B cell (primary cell): ENCODE measurements around the gene GPR89A. TPM values are rescaled to one million over a fixed set of nuclear protein-coding genes. Genes with fewer than 3 reads are reported as not detected.

Experiments
- ATAC-seq: fragments of 200-7000 bp; cut with Tn5 transposase; one replicate; pipeline ENCODE4 v1.10.0; 2021; ENCODE audit warnings: low read depth, mild to moderate bottlenecking, moderate number of reproducible peaks, moderate library complexity
- CTCF ChIA-PET: fragments of 350-600 bp; sonication (Branson Sonifier 250); formaldehyde crosslinking; loops from one replicate; lab custom pipeline; 2021; ENCODE audit warnings: antibody characterized with exemption, inconsistent platforms; lab: Charles Lee
- POLR2A ChIA-PET: fragments of 350-600 bp; sonication (Branson Sonifier 250); formaldehyde crosslinking; loops from one replicate; lab custom pipeline; 2021; ENCODE audit warnings: antibody characterized with exemption; lab: Charles Lee
- DNase-seq: peaks from one replicate; pipeline ENCODE4 v3.0.0; 2013
- H2AFZ ChIP-seq: 2 replicates; pipeline ENCODE4 v1.6.1; 2012; ENCODE audit warnings: mild to moderate bottlenecking, low read depth, low read length; ENCODE audit not compliant: insufficient read depth, poor library complexity, severe bottlenecking
- H3K27ac ChIP-seq, 2 donors: 1 replicate in 1 of 2; 2 replicates in 1 of 2; pipeline ENCODE4 v1.5.1; 2012 to 2013; ENCODE audit warnings: low read length in 2 of 2, mild to moderate bottlenecking in 2 of 2, moderate library complexity in 1 of 2
- H3K27me3 ChIP-seq, 4 experiments: fragments of 200-600 bp in 1 of 4; sonication (generic) in 1 of 4; replicated peaks in 1 of 4; 1 replicate in 2 of 4; 2 replicates in 2 of 4; pipeline versions ENCODE4 v1.6.1 to v1.7.0; 2013 to 2016; ENCODE audit warnings: low read length in 3 of 4, mild to moderate bottlenecking in 2 of 4, mixed read lengths in 1 of 4, moderate library complexity in 1 of 4; ENCODE audit not compliant: insufficient read depth in 4 of 4, control insufficient read depth in 3 of 4; ENCODE audit errors: control extremely low read depth in 1 of 4
- H3K36me3 ChIP-seq, 2 experiments: replicated peaks in 1 of 2; 1 replicate in 1 of 2; 2 replicates in 1 of 2; pipeline versions ENCODE4 v1.6.1 to v1.7.1; 2013; ENCODE audit warnings: low read length in 1 of 2; ENCODE audit not compliant: insufficient read depth in 2 of 2, control insufficient read depth in 1 of 2; ENCODE audit errors: control extremely low read depth in 1 of 2, extremely low read depth in 1 of 2
- H3K4me1 ChIP-seq, 2 donors: fragments of 200-600 bp in 1 of 2; sonication (generic) in 1 of 2; 1 replicate in 1 of 2; 2 replicates in 1 of 2; pipeline versions ENCODE4 v1.5.1 to v1.6.1; 2013 to 2017; ENCODE audit warnings: low read length in 2 of 2; ENCODE audit not compliant: control insufficient read depth in 2 of 2, insufficient read depth in 2 of 2
- H3K4me2 ChIP-seq: replicated peaks from 2 replicates; pipeline ENCODE3; 2012; ENCODE audit warnings: mild to moderate bottlenecking, low read depth, low read length; ENCODE audit not compliant: poor library complexity, severe bottlenecking
- H3K4me3 ChIP-seq, 5 experiments: fragments of 200-600 bp in 1 of 5; sonication (generic) in 1 of 5; 1 replicate in 3 of 5; 2 replicates in 2 of 5; pipeline versions ENCODE4 v1.5.1 to v1.7.0; 2011 to 2016; ENCODE audit warnings: low read length in 4 of 5, mild to moderate bottlenecking in 4 of 5, low read depth in 2 of 5, control low read depth in 1 of 5, moderate library complexity in 1 of 5; ENCODE audit not compliant: insufficient read depth in 1 of 5; ENCODE audit errors: control extremely low read depth in 1 of 5, extremely low read depth in 1 of 5
- H3K79me2 ChIP-seq: fragments of 200-600 bp; sonication (generic); one replicate; pipeline ENCODE4 v1.6.0; 2016; ENCODE audit warnings: low read length; ENCODE audit not compliant: control insufficient read depth, insufficient read depth
- H3K9ac ChIP-seq: fragments of 200-600 bp; sonication (generic); 2 replicates; pipeline ENCODE4 v1.6.1; 2017; ENCODE audit warnings: mild to moderate bottlenecking, low read length, moderate library complexity
- H3K9me3 ChIP-seq, 3 donors: one replicate each; pipeline versions ENCODE4 v1.6.1 to v1.7.1; 2013; ENCODE audit warnings: low read length in 2 of 3; ENCODE audit not compliant: control insufficient read depth in 2 of 3, insufficient read depth in 1 of 3; ENCODE audit errors: control extremely low read depth in 1 of 3
- H4K20me1 ChIP-seq: 2 replicates; pipeline ENCODE4 v1.6.0; 2012; ENCODE audit warnings: mild to moderate bottlenecking, low read length; ENCODE audit not compliant: insufficient read depth, control insufficient read depth, poor library complexity, severe bottlenecking
- H3K27ac Mint-ChIP-seq: one replicate; pipeline ENCODE4 v1.8.0; 2021; ENCODE audit warnings: mixed read lengths
- H3K27me3 Mint-ChIP-seq: one replicate; pipeline ENCODE4 v1.8.0; 2021; ENCODE audit warnings: mixed read lengths
- H3K4me1 Mint-ChIP-seq: one replicate; pipeline ENCODE4 v1.8.0; 2021; ENCODE audit warnings: mixed read lengths
- H3K4me3 Mint-ChIP-seq: one replicate; pipeline ENCODE4 v1.8.0; 2021; ENCODE audit warnings: mixed read lengths
- H3K9me3 Mint-ChIP-seq: one replicate; pipeline ENCODE4 v1.8.0; 2022; ENCODE audit warnings: mixed read lengths; ENCODE audit not compliant: insufficient read depth
- CTCF ChIP-seq: fragments of 200-600 bp; IDR thresholded peaks from one replicate; pipeline ENCODE4 v1.8.0; 2022; ENCODE audit warnings: antibody characterized with exemption, mild to moderate bottlenecking
- EZH2 ChIP-seq: IDR thresholded peaks from 2 replicates; pipeline ENCODE4 v1.6.1; 2012; ENCODE audit warnings: borderline replicate concordance, low read depth, mild to moderate bottlenecking, moderate library complexity, low read length; ENCODE audit not compliant: insufficient read depth, poor library complexity, severe bottlenecking
- WGBS: methylation state at CpG from one replicate; pipeline ENCODE4 v1.1.5; 2013; ENCODE audit warnings: missing lambda C conversion rate; ENCODE audit not compliant: insufficient coverage; 5-methylcytosine and 5-hydroxymethylcytosine counted together
- intact Hi-C: fragments of 100-400 bp; cut with micrococcal nuclease; formaldehyde crosslinking; loops from one replicate; pipeline ENCODE4 v1.10.0; 2022
- polyA plus RNA-seq: library from polyadenylated mRNA; depleted of rRNA; stranded (reverse); fragments of >200 nt; gene quantifications from 2 replicates; pipeline ENCODE4 v1.2.3, GENCODE V29; 2012
- total RNA-seq, 2 donors: library from RNA; stranded (reverse); fragments of 120-200 nt in 1 of 2; gene quantifications; 1 replicate in 1 of 2; 2 replicates in 1 of 2; pipeline versions ENCODE4 v1.2.3 to v1.2.4, GENCODE V29; 2013 to 2022

The GPR89A gene
- total and polyA plus RNA-seq, 2 donors (not counting 1 experiment from before 2014, with no cell fraction given), result 11.4 to 46.8 TPM

GRCh38 chr1:145688328-145688727, 80.5 kb downstream of the GPR89A start:
- H3K4me2 ChIP-seq, result no peak overlapping the region
- no peaks in the 10 kb centered on the region for H3K79me2 ChIP-seq
- no peak for DNase-seq
- Mint-ChIP-seq H3K4me3 (no peak overlapping the region), H3K27ac (no peak overlapping the region), H3K27me3 (peaks cover 3% of the 10 kb centered on the region), H3K4me1 (peaks cover 11% of the 10 kb centered on the region), H3K9me3 (no peaks in the 10 kb centered on the region)
- 100% methylated on average over 1 of the region's 4 CpGs for WGBS
- no peaks in the 10 kb centered on the region for H3K27me3 ChIP-seq
- ChIA-PET POLR2A (interaction anchor here (0.6 kb wide), 1 partner anchor 146 kb away, joined by 11 read pairs; no protein-coding TSS in a partner anchor), CTCF (no interaction called here)
- ATAC-seq, result no peak
- no peak for TF ChIP-seq CTCF
- H3K27ac ChIP-seq, result no peak overlapping the region
- no peak overlapping the region for H2AFZ ChIP-seq
- no peak overlapping the region for H3K9ac ChIP-seq
- intact Hi-C loops, result no loop called here
- H3K4me1 ChIP-seq, result peaks cover 7 to 13% of the 10 kb centered on the region in 2 donors
- no peaks in the 10 kb centered on the region for H3K9me3 ChIP-seq
- no peak overlapping the region for H3K4me3 ChIP-seq
- H4K20me1 ChIP-seq, result no peaks in the 10 kb centered on the region
- H3K36me3 ChIP-seq, result no peaks in the 10 kb centered on the region

- Histone ChIP-seq H3K9ac (no peak overlapping the region), H3K27ac (no peak overlapping the region), H3K79me2 (no peaks in the 10 kb centered on the region), H4K20me1 (no peaks in the 10 kb centered on the region), H3K4me3 (no peak overlapping the region), H3K4me1 (peaks cover 7 to 13% of the 10 kb centered on the region in 2 donors), H3K27me3 (no peaks in the 10 kb centered on the region), H3K9me3 (no peaks in the 10 kb centered on the region), H2AFZ (no peak overlapping the region), H3K36me3 (no peaks in the 10 kb centered on the region), H3K4me2 (no peak overlapping the region)
- H3K4me3 Mint-ChIP-seq, result no peak overlapping the region
- no peak for DNase-seq
- ChIA-PET CTCF (no interaction called here), POLR2A (no interaction called here)
- no peak for TF ChIP-seq CTCF
- no peak for TF ChIP-seq EZH2
- H3K4me1 Mint-ChIP-seq, result peaks cover 11% of the 10 kb centered on the region
- H3K9me3 Mint-ChIP-seq, result no peaks in the 10 kb centered on the region
- H3K27me3 Mint-ChIP-seq, result peaks cover 3% of the 10 kb centered on the region
- no peak for ATAC-seq
- 98% methylated on average over 6 of the region's 6 CpGs for WGBS
- intact Hi-C loops, result no loop called here
- H3K27ac Mint-ChIP-seq, result no peak overlapping the region
Measured at GRCh38 chr1:145688924-145689323, 81.1 kb downstream of the GPR89A start.
